Left kidney (tissue), 8 donors: ENCODE data around the gene BCLAF1. TPM values are rescaled to one million over a fixed set of nuclear protein-coding genes. Genes with fewer than 3 reads are reported as not detected.

Source experiments
- DNase-seq: peaks from one replicate; pipeline ENCODE4 v3.0.0-alpha.2; 2013
- long read RNA-seq, 8 donors: transcript quantifications; one replicate each; lab custom pipeline, GENCODE V29; 2026
- polyA plus RNA-seq: library from polyadenylated mRNA; unstranded; fragments of 120-200 nt; gene quantifications from one replicate; pipeline ENCODE4 v1.2.1, GENCODE V29; 2013; ENCODE audit not compliant: insufficient read length

Gene BCLAF1, protein sequence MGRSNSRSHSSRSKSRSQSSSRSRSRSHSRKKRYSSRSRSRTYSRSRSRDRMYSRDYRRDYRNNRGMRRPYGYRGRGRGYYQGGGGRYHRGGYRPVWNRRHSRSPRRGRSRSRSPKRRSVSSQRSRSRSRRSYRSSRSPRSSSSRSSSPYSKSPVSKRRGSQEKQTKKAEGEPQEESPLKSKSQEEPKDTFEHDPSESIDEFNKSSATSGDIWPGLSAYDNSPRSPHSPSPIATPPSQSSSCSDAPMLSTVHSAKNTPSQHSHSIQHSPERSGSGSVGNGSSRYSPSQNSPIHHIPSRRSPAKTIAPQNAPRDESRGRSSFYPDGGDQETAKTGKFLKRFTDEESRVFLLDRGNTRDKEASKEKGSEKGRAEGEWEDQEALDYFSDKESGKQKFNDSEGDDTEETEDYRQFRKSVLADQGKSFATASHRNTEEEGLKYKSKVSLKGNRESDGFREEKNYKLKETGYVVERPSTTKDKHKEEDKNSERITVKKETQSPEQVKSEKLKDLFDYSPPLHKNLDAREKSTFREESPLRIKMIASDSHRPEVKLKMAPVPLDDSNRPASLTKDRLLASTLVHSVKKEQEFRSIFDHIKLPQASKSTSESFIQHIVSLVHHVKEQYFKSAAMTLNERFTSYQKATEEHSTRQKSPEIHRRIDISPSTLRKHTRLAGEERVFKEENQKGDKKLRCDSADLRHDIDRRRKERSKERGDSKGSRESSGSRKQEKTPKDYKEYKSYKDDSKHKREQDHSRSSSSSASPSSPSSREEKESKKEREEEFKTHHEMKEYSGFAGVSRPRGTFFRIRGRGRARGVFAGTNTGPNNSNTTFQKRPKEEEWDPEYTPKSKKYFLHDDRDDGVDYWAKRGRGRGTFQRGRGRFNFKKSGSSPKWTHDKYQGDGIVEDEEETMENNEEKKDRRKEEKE
- polyA plus RNA-seq, result 246 TPM
- long read RNA-seq, donor 1, full-length matches to known transcripts, result 5 of 100 reads
- long read RNA-seq, donor 1, partial matches to known transcripts, result 95 of 100 reads
- long read RNA-seq, donor 1, other reads (novel, unspliced or antisense), result 0 of 100 reads
- long read RNA-seq, donor 2, full-length matches to known transcripts, result 9 of 100 reads
- long read RNA-seq, donor 2, partial matches to known transcripts, result 91 of 100 reads
- long read RNA-seq, donor 2, other reads (novel, unspliced or antisense), result 0 of 100 reads
- long read RNA-seq, donor 3, full-length matches to known transcripts, result 6 of 70 reads
- long read RNA-seq, donor 3, partial matches to known transcripts, result 64 of 70 reads
- long read RNA-seq, donor 3, other reads (novel, unspliced or antisense), result 0 of 70 reads
- long read RNA-seq, donor 4, partial matches to known transcripts, result 0 of 1 reads
- long read RNA-seq, donor 4, other reads (novel, unspliced or antisense), result 0 of 1 reads
- long read RNA-seq, donor 5, full-length matches to known transcripts, result 9 of 91 reads
- long read RNA-seq, donor 5, partial matches to known transcripts, result 82 of 91 reads
- long read RNA-seq, donor 5, other reads (novel, unspliced or antisense), result 0 of 91 reads
- long read RNA-seq, donor 6, full-length matches to known transcripts, result 4 of 83 reads
- long read RNA-seq, donor 6, partial matches to known transcripts, result 79 of 83 reads
- long read RNA-seq, donor 6, other reads (novel, unspliced or antisense), result 0 of 83 reads
- long read RNA-seq, donor 7, full-length matches to known transcripts, result 10 of 162 reads
- long read RNA-seq, donor 7, partial matches to known transcripts, result 152 of 162 reads
- long read RNA-seq, donor 7, other reads (novel, unspliced or antisense), result 0 of 162 reads
- long read RNA-seq, donor 8, full-length matches to known transcripts, result 2 of 32 reads
- long read RNA-seq, donor 8, partial matches to known transcripts, result 30 of 32 reads
- long read RNA-seq, donor 8, other reads (novel, unspliced or antisense), result 0 of 32 reads

DNA sequence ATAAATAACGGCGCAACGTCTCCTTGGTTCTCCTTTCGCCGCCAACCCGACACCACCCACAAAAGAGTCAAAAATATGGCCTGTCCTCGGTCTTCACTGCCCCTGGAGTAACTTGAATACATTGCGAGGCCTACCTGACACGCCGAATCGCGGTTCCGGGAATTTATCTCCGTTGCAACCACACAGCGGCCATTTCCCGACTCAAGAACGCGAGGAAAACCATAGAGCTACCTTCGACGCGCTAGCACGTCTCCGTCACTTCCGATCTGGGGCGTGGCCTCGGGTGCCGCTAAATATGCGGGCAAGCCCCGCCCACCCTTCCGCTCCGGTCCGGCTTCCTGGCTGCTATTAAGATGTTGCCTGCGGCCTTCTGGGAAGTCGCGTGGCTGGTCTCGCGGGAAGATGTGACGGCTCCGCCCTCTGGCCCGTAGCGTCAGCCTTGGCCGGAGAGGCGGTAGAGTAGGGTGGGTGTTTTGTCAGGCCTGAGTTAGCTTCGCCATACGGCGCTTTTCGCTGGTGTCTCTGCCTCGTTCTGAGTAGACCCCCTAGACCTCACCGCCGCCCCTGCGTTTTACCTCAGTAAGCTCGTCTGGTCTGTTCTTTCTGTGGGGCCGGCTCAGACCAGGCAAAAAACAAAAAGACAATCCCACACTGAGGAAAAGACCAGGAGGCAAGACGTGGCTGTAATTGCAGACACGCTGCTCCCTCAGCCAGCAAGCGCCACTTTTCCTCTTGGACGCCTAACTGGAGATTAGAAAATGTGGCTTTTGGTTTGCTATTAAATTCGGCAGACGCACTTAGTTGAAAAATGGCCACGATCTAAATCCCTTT lies at the start of gene BCLAF1:
Gene BCLAF1 (minus strand): TSS at position 268 of the 831 bp plus-strand sequence. CDS start 9,980 bp downstream, outside the sequence.
- peak; percentile 99 for DNase-seq

DNA sequence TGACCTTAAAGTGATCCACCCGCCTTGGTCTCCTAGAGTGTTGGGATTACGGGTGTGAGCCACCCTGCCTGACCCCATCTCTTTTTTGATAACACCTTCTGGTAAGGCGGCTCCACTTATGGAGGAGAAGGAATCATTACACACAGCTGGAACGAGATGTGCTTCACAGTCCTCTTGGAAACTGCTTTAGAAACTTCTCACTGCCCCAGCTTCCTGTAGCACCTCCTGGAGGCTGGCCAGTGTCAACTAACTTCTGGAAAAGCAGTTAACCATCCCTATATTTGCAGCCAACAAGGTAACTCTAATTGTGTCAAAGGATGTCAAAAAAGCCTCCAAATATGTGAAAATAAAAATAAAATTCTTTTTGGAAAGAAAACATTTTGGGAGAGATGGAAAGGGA lies 48.8 kb upstream of the BCLAF1 start:
- no peak for DNase-seq

GRCh38 chr6:136337606-136338005 lies 48.0 kb upstream of the BCLAF1 start:
- DNase-seq, result no peak

GRCh38 chr6:136337121-136337520 lies 47.5 kb upstream of the BCLAF1 start:
- no peak for DNase-seq

GRCh38 chr6:136335736-136336363 lies 46.2 kb upstream of the BCLAF1 start:
- DNase-seq, result no peak

- DNase-seq, result no peak
Measured at GRCh38 chr6:136334853-136335252, 45.2 kb upstream of the BCLAF1 start.

GRCh38 chr6:136334465-136334846 lies 44.8 kb upstream of the BCLAF1 start:
- DNase-seq, result no peak

- no peak for DNase-seq
Measured at GRCh38 chr6:136333824-136334464, 44.3 kb upstream of the BCLAF1 start.

DNA sequence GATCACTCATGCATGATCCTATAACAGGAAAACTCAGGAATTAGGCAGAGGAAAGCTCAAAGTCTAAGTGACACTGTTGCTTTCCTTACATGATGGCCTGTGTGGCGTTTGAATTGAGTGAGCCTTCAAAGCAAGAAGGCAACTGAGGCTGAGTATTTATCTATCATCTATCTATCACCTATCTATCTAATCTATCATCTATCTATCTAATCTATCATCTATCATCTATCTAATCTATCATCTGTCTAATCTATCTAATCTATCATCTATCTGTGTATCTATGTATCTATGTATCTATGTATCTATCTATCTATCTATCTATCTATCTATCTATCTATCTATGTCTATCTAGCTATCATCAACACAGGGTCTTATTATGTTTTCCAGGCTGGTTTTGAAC lies 41.8 kb upstream of the BCLAF1 start:
- DNase-seq, result no peak

DNA sequence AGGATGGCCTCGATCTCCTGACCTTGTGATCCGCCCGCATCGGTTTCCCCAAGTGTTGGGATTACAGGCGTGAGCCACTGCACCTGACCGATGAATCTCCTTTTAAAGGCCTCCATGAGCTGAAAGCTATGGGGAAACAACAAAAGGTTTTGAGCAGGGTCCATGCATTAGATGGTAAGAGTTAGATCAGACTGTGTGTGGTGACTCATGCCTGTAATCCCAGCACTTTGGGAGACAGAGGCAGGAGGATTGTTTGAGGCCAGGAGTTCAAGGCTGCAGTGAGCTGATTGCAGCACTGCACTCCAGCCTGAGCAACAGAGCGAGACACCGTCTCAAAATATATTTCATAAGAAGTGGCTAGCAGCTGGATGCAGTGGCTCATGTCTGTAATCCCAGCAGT lies 41.0 kb upstream of the BCLAF1 start:
- no peak for DNase-seq

- no peak for DNase-seq
Measured at GRCh38 chr6:136326038-136326553, 36.5 kb upstream of the BCLAF1 start.

DNA sequence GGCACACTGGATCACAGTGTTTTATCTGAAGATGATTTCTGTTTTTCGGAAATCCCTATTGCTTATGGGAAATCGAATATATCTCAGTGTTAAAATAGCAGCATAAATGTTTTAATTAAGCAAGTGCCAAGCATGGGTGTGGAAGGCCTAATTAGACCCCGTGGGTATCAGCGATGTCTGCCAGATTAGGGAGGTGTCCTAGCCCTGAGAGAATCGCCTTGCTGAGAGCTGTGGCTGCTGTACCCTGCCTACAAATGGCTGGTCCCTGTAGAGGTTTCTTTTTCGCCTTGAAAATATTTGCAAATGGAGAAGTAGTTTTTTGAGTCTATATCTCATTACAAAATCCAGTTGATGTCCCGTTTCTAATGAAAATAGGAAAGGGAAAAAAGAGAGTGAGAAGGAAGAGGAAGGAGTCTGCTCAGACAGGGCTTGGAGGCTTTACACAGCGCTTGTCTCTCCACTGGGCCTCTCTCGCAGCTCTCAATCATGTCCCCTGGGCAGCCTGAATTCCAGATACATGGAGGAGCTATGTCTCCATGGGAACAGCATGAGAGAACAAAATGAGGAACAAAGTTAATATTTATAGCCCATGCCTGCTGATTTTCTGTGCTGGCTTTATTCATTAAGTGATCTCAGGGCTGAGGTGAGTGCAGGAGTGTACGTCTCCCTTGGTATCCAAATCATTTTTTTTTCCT lies 35.2 kb upstream of the BCLAF1 start:
- DNase-seq, result no peak

DNA sequence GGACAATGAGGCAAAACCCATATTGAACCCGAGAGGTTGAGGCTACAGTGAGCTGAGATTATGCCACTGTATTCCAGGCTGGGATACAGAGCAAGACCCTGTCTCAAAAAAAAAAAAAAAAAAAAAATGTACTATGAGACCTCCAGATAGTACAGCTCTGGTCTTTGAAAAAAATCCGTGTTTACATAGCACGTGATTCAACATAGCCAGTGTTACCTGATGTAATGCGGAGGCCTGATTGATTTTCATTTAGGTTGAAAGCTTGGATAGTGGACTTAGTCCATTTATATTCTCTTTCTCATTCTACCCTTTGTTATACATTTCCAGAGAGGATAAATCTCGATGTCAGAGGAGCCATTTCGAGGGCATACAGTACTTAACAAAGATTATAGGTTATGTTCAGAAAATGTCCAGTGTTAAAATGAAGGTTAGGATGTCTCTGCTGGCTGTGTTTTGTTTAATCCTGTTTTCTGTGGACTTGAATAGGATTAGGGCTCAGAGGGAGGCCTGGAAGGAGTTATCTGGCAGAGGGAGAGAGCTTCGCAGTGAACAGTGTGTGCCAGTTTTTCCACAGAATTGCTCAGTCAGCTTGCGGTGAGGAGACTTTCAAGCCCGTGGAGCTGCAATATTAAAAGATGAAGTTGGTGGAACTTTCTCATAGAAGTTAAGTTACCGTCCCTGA lies 33.9 kb upstream of the BCLAF1 start:
- no peak for DNase-seq

DNA sequence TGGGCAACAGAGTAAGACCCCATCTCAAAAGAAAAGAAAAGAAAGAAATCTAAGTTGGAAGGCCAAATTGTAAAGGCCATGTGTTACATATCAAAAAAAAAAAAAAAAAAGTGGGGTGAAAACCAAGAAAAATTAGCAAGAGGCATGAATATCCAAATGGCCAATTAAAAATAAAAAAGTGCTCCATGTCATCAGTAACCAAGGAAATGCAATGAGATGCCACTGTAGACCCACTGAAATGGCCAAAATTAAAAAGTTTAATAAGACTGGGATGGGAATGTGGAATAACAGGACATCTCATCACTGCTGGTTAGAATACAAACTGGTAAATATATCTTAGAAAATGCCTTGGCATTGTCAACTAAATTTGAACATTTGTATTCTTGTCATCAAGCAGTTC lies 30.1 kb upstream of the BCLAF1 start:
- DNase-seq, result no peak

- no peak for DNase-seq
Measured at GRCh38 chr6:136318676-136319075, 29.0 kb upstream of the BCLAF1 start.

DNA sequence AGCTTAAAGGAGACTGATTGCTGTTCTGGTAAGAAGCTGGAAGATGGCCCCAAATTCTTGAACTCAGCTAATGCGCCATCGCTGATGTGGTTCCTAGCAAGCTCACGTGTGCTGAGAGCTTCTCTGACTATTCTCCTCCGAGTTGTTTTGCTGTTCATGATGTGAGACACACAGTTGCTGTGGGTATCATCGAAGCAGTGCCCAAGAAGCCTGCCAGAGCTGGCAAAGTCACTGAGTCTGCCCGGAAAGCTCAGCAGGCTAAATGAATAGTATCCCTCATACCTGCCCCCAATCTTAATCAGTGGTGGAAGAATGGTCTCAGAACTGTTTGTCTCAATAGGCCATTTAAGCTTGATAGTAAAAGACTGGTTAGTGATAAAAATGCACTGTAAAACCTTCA lies 28.3 kb upstream of the BCLAF1 start:
- no peak for DNase-seq

DNA sequence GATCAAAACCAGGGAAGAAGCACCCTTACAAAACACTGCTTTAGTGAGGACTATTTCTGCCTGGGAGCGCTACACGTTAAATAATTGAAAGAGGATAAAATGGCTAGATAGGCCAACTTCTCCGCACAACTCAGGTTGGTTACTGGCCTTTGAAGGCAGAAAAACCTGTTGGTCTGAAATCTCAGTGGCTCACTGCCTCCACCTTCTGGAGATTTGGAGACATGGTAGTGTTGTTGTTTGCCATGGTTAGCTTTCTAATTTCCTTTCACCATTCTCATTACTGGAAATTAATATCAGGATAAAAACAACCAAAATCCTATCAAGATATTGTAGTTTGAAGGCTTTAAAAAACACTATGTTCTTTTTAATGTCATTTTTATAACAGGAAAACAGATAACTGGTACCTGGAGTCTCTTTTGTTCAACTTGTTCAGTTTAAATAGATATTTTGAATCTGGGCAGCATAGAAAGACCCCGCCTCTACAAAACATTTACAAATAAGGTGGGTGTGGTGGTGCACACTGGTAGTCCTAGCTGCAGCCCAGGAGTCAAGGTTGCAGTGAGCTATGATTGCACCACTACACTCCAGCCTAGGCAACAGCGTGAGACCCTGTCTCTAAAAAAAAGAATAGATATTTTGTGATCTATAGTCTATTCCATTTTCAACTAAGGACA lies 27.5 kb upstream of the BCLAF1 start:
- DNase-seq, result peak; percentile 74
